ENCODE data around the gene ZNF460. TPM values are rescaled to one million over a fixed set of nuclear protein-coding genes. Genes with fewer than 3 reads are reported as not detected.

Gene ZNF460
- total RNA-seq, 4 donors from 2014 or later, result 44.4 to 191 (median 74.6) TPM

DNA sequence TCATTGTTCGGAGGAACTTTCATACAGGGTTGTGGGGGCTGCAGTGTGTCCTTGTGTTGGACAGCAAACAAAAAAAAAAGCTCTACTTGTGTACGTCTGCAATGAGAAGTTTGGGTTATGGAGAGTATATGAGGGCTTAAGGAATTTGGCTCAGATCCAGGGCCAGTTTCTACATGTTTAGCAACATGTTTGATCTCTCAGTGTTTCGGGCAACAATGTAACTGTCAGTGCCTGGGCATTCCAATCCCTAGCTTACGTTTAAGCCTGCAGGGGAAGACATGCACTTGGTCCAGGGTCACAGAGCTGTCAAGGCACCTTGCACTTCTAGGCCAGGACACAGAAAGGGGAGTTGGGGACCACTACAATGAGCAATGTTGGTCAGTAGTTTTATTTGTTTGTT is 53.9 kb downstream of the ZNF460 start:
- H3K4me1 ChIP-seq, result no peaks in the 10 kb centered on the region
- in situ Hi-C loops (cut with MboI; ENCODE audit: low pct_ligation_motif_present in 1 of 4, low pct_unique_long_range_greater_than_20kb in 1 of 4, low sequenced_read_pairs in 3 of 4) (no loop called here), intact Hi-C loops (cut with DNase I; ENCODE audit: low total_unique reads) (no loop called here)
- H3K4me3 ChIP-seq, result no peak overlapping the region
- H3K36me3 ChIP-seq, result peaks cover 0 to 2% (median under 1%) of the 10 kb centered on the region in 4 donors
- DNase-seq, result no peak
- TF ChIP-seq POLR2A (IDR thresholded peaks at IDR 0.05) (no peak), POLR2AphosphoS5 (IDR thresholded peaks at IDR 0.05) (no peak), EP300 (IDR thresholded peaks at IDR 0.05; ENCODE audit: low read depth) (no peak), CTCF (IDR thresholded peaks at IDR 0.05) (no peak)
- H3K27ac ChIP-seq, result no peak overlapping the region
- WGBS, 2 donors (ENCODE audit: low coverage in 1 of 2), result 85% methylated on average over 4 of the region's 4 CpGs; no CpG with 5 or more reads in 1 of the 2 donors
- peaks cover 17 to 20% of the 10 kb centered on the region in 2 donors for H3K9me3 ChIP-seq
- H3K27me3 ChIP-seq, result no peaks in the 10 kb centered on the region

DNA sequence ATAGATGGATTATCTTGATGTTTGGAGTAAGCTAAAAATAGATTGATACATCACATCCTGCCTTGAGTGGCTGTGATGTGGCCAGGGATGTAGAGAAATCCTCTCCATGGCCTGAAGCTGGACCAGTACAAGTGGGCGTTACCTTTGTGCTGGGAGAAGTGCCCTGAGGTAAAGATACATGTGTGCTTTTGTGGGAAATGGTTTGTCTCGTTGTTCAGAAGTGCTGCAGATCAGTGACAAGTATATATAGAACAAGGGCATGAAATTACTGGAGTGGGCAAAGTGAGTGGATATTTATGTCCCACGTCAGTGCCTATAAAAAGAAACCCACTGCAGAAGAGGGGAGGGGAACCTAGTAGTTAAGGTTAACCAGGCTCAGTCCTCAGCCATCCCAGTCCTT is 58.6 kb downstream of the ZNF460 start:
- no peaks in the 10 kb centered on the region for H3K36me3 ChIP-seq
- H3K4me3 ChIP-seq, result no peak overlapping the region
- peak overlapping the region in 2 of 4 donors; percentile 9 to 39 for H3K27ac ChIP-seq
- DNase-seq, result no peak
- TF ChIP-seq CTCF (IDR thresholded peaks at IDR 0.05) (no peak), EP300 (IDR thresholded peaks at IDR 0.05; ENCODE audit: low read depth) (no peak), POLR2A (IDR thresholded peaks at IDR 0.05) (no peak), POLR2AphosphoS5 (IDR thresholded peaks at IDR 0.05) (no peak)
- WGBS, 2 donors (ENCODE audit: low coverage in 1 of 2), result 51 to 79% methylated on average over 2 to 3 of the region's 3 CpGs
- no peaks in the 10 kb centered on the region for H3K27me3 ChIP-seq
- in situ Hi-C loops (cut with MboI; ENCODE audit: low pct_ligation_motif_present in 1 of 4, low pct_unique_long_range_greater_than_20kb in 1 of 4, low sequenced_read_pairs in 3 of 4), result no loop called here
- intact Hi-C loops (cut with DNase I; ENCODE audit: low total_unique reads), result loop anchor here (1.0 kb wide), 1 partner anchor 38 kb away; no protein-coding TSS in a partner anchor
- no peaks in the 10 kb centered on the region for H3K9me3 ChIP-seq
- H3K4me1 ChIP-seq, result no peaks in the 10 kb centered on the region

- no peaks in the 10 kb centered on the region for H3K36me3 ChIP-seq
- intact Hi-C loops (cut with DNase I; ENCODE audit: low total_unique reads) (loop anchor here (10.0 kb wide), 1 partner anchor 252 kb away; the partner anchor contains the start of gene ZNF530), in situ Hi-C loops (cut with MboI; ENCODE audit: low pct_ligation_motif_present in 1 of 4, low pct_unique_long_range_greater_than_20kb in 1 of 4, low sequenced_read_pairs in 3 of 4) (no loop called here)
- H3K27me3 ChIP-seq, result no peaks in the 10 kb centered on the region
- TF ChIP-seq POLR2A (IDR thresholded peaks at IDR 0.05) (no peak), EP300 (IDR thresholded peaks at IDR 0.05; ENCODE audit: low read depth) (no peak), CTCF (IDR thresholded peaks at IDR 0.05) (no peak), POLR2AphosphoS5 (IDR thresholded peaks at IDR 0.05) (no peak)
- H3K4me1 ChIP-seq, result no peaks in the 10 kb centered on the region
- no peak overlapping the region for H3K27ac ChIP-seq
- no peak overlapping the region for H3K4me3 ChIP-seq
- DNase-seq, result no peak
- WGBS, 2 donors (ENCODE audit: low coverage in 1 of 2), result 73 to 74% methylated on average over 5 to 6 of the region's 6 CpGs
- H3K9me3 ChIP-seq, result no peaks in the 10 kb centered on the region
These were observed 62.3 kb downstream of the ZNF460 start for GRCh38 chr19:57342582-57342981.

Other genes with a start within 250 kb of the ZNF460 start
- gene USP29, start 160.5 kb upstream of the ZNF460 start, total RNA-seq, result not detected
- not detected for gene ZIM3, start 135.3 kb upstream of the ZNF460 start, total RNA-seq
- not detected for gene DUXA, start 113.0 kb upstream of the ZNF460 start, total RNA-seq
- 100 to 1,000 TPM in 1 of 4 donors, 10 to 100 TPM in 3; 24.3 to 166 (median 35.6) TPM for gene ZNF264, start 89.0 kb upstream of the ZNF460 start, total RNA-seq
- not detected for gene AURKC, start 49.5 kb upstream of the ZNF460 start, total RNA-seq
- gene ZNF805, start 39.9 kb upstream of the ZNF460 start, total RNA-seq, result 10 to 100 TPM; 11.1 to 21.3 (median 14.5) TPM
- gene ZNF543, start 40.0 kb downstream of the ZNF460 start, total RNA-seq, result 1 to 10 TPM; 1.4 to 9.7 (median 4.3) TPM
- 1 to 10 TPM in 3 of 4 donors, under 1 TPM in 1; 0.40 to 4.2 (median 3.5) TPM for gene ZNF304, start 70.8 kb downstream of the ZNF460 start, total RNA-seq
- gene TRAPPC2B, start 83.1 kb downstream of the ZNF460 start, total RNA-seq, result 10 to 100 TPM in 1 of 4 donors, 1 to 10 TPM in 1, not detected in 2; 8.3 to 12.5 TPM
- gene ZNF547, start 83.1 kb downstream of the ZNF460 start, total RNA-seq, result 1 to 10 TPM in 2 of 4 donors, under 1 TPM in 1, not detected in 1; 0.60 to 1.3 (median 1.2) TPM
- 10 to 100 TPM in 2 of 4 donors, 1 to 10 TPM in 2; 4.2 to 13.1 (median 8.2) TPM for gene ZNF548, start 109.4 kb downstream of the ZNF460 start, total RNA-seq
- gene ZNF17, start 130.7 kb downstream of the ZNF460 start, total RNA-seq, result 10 to 100 TPM; 10.6 to 53.1 (median 13.2) TPM
- gene ZNF749, start 154.8 kb downstream of the ZNF460 start, total RNA-seq, result 10 to 100 TPM in 2 of 4 donors, 1 to 10 TPM in 1, under 1 TPM in 1; 0.75 to 19.1 (median 7.1) TPM
- 10 to 100 TPM in 1 of 4 donors, under 1 TPM in 1, not detected in 2; 0.14 to 13.8 TPM for gene VN1R1, start 176.7 kb downstream of the ZNF460 start, total RNA-seq
- gene ZNF772, start 197.1 kb downstream of the ZNF460 start, total RNA-seq, result 10 to 100 TPM in 1 of 4 donors, 1 to 10 TPM in 2, under 1 TPM in 1; 0.75 to 25.9 (median 6.0) TPM
- 1 to 10 TPM; 1.6 to 6.8 (median 5.1) TPM for gene ZNF419, start 207.3 kb downstream of the ZNF460 start, total RNA-seq
- gene ZNF773, start 219.5 kb downstream of the ZNF460 start, total RNA-seq, result 10 to 100 TPM in 1 of 4 donors, 1 to 10 TPM in 3; 4.5 to 11.0 (median 5.9) TPM
- 1 to 10 TPM; 1.9 to 5.2 (median 4.8) TPM for gene ZNF549, start 246.9 kb downstream of the ZNF460 start, total RNA-seq

All from transverse colon (tissue), 4 donors.